ENCODE data around the gene LRRC32.

The LRRC32 gene

GRCh38 chr11:76676636-76677457 is 6.3 kb upstream of the LRRC32 start:
- no peak for DNase-seq

GRCh38 chr11:76674517-76675400 is 4.2 kb upstream of the LRRC32 start:
- no peak for DNase-seq

- DNase-seq = no peak
Observed at GRCh38 chr11:76673176-76674142, 2.9 kb upstream of the LRRC32 start.

- no peak for DNase-seq
Observed at GRCh38 chr11:76672431-76673175, 2.1 kb upstream of the LRRC32 start.

GRCh38 chr11:76671626-76672309 is 1.2 kb upstream of the LRRC32 start:
- DNase-seq = no peak

GRCh38 chr11:76671237-76671592 is 668 bp upstream of the LRRC32 start:
- DNase-seq = no peak

GRCh38 chr11:76669901-76670484 is 554 bp downstream of the LRRC32 start:
- no peak for DNase-seq

GRCh38 chr11:76668362-76669155 is 2.0 kb downstream of the LRRC32 start:
- no peak for DNase-seq

- DNase-seq = no peak
Observed at GRCh38 chr11:76667856-76668255, 2.7 kb downstream of the LRRC32 start.

- DNase-seq = no peak
Observed at GRCh38 chr11:76667271-76667818, 3.2 kb downstream of the LRRC32 start.

GRCh38 chr11:76666830-76667229 is 3.7 kb downstream of the LRRC32 start:
- DNase-seq = no peak

GRCh38 chr11:76666408-76666807 is 4.1 kb downstream of the LRRC32 start:
- DNase-seq = no peak

- DNase-seq = no peak
Observed at GRCh38 chr11:76665921-76666351, 4.6 kb downstream of the LRRC32 start.

GRCh38 chr11:76665172-76665571 is 5.4 kb downstream of the LRRC32 start:
- DNase-seq = no peak

GRCh38 chr11:76664578-76665061 is 5.9 kb downstream of the LRRC32 start:
- DNase-seq = no peak

- no peak for DNase-seq
Observed at GRCh38 chr11:76663912-76664440, 6.6 kb downstream of the LRRC32 start.

GRCh38 chr11:76663486-76663810 is 7.1 kb downstream of the LRRC32 start:
- no peak for DNase-seq

GRCh38 chr11:76662656-76663485 is 7.7 kb downstream of the LRRC32 start:
- DNase-seq = no peak

Data from NCI-H446 treated with DMSO at 0.1 percent for 48 hours (cell line).